ENCODE results near the gene ACD. TPM values are rescaled to one million over a fixed set of nuclear protein-coding genes. Genes with fewer than 3 reads are reported as not detected.

ACD gene
- total RNA-seq, 2 donors from 2014 or later, result 16.9 to 20.4 TPM

DNA sequence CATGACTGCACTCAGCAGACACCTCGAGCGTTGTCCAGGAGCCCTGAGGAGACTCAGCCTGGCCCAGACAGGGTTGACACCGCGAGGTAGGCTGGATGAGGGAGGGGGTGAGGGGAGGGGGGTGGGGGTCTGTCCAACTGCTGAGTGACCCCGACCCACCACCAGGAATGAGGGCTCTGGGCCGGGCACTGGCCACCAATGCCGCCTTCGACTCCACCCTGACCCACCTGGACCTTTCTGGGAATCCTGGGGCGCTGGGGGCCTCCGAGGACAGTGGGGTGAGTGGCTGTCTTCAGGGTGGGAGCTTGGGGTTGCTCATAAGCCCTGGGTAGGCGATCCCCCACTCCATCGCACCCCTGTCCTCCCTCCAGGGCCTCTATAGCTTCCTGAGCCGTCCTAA, 12.4 kb downstream of the ACD start:
- no peak overlapping the region for H3K4me3 ChIP-seq
- no peak overlapping the region for H3K27ac ChIP-seq
- no peak for TF ChIP-seq CTCF (IDR thresholded peaks at IDR 0.05)
- ATAC-seq (ENCODE audit: insufficient number of reproducible peaks, low FRiP score, low read depth) (no peak), DNase-seq (ENCODE audit: low spot score) (no peak)
- H3K27me3 ChIP-seq (replicated peaks; ENCODE audit: insufficient read depth), result peaks cover 6% of the 10 kb centered on the region
- H3K9me3 ChIP-seq, result no peaks in the 10 kb centered on the region
- H3K4me1 ChIP-seq (ENCODE audit: control insufficient read depth in 1 of 2, low read depth in 2 of 2), result peaks cover 0 to 10% of the 10 kb centered on the region in 2 donors
- no peaks in the 10 kb centered on the region for H3K36me3 ChIP-seq

GRCh38 chr16:67647111-67647651, 12.9 kb downstream of the ACD start:
- H3K27me3 ChIP-seq (replicated peaks; ENCODE audit: insufficient read depth), result peaks cover 6% of the 10 kb centered on the region
- H3K27ac ChIP-seq, result no peak overlapping the region
- H3K36me3 ChIP-seq, result no peaks in the 10 kb centered on the region
- no peak overlapping the region for H3K4me3 ChIP-seq
- peaks cover 4 to 15% of the 10 kb centered on the region in 2 donors for H3K4me1 ChIP-seq (ENCODE audit: control insufficient read depth in 1 of 2, low read depth in 2 of 2)
- DNase-seq (ENCODE audit: low spot score) (no peak), ATAC-seq (ENCODE audit: insufficient number of reproducible peaks, low FRiP score, low read depth) (no peak)
- no peaks in the 10 kb centered on the region for H3K9me3 ChIP-seq
- TF ChIP-seq CTCF (IDR thresholded peaks at IDR 0.05), result no peak

DNA sequence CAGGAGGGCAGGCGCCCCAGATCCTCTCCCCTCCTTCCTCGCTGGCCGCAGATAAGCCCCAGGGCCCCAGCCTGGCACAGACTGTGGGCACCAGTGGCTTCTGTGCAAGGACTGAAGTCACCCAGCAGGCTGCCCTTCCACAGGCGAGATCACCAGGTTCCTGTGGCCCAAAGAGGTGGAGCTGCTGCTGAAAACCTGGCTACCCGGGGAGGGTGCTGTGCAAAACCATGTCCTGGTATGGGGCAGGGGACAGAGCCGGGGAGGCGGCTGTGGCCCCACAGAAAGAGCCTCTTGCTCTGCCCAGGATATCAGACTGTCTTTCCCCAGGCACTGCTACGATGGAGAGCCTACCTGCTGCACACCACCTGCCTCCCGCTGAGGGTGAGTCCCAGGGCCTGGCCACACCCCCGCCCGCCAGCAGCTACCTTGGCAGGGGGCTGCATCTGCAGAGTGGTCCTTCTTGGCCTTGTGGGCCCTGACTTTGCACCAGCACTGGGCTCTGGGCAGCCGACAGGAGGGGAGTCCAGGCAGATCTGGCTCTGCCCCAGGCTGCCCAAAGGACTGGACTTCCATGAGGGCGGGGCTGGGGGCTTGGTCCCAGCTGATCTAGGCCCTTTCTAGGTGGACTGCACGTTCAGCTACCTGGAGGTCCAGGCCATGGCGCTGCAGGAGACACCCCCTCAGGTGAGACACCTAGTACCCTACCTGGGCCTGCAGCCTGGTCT, 14.5 kb downstream of the ACD start:
- H3K9me3 ChIP-seq, result no peaks in the 10 kb centered on the region
- H3K27ac ChIP-seq, result no peak overlapping the region
- peak overlapping the region; percentile 61 for H3K4me3 ChIP-seq
- peaks cover 10 to 23% of the 10 kb centered on the region in 2 donors for H3K4me1 ChIP-seq (ENCODE audit: control insufficient read depth in 1 of 2, low read depth in 2 of 2)
- DNase-seq (ENCODE audit: low spot score), result no peak
- no peak for ATAC-seq (ENCODE audit: insufficient number of reproducible peaks, low FRiP score, low read depth)
- no peak for TF ChIP-seq CTCF (IDR thresholded peaks at IDR 0.05)
- H3K36me3 ChIP-seq, result no peaks in the 10 kb centered on the region
- no peaks in the 10 kb centered on the region for H3K27me3 ChIP-seq (replicated peaks; ENCODE audit: insufficient read depth)

GRCh38 chr16:67644038-67644437, 16.0 kb downstream of the ACD start:
- Histone ChIP-seq H3K27ac (no peak overlapping the region), H3K27me3 (replicated peaks; ENCODE audit: insufficient read depth) (no peaks in the 10 kb centered on the region), H3K36me3 (no peaks in the 10 kb centered on the region), H3K4me1 (ENCODE audit: control insufficient read depth in 1 of 2, low read depth in 2 of 2) (peaks cover 10 to 15% of the 10 kb centered on the region in 2 donors), H3K4me3 (no peak overlapping the region), H3K9me3 (no peaks in the 10 kb centered on the region)
- no peak for TF ChIP-seq CTCF (IDR thresholded peaks at IDR 0.05)
- DNase-seq (ENCODE audit: low spot score) (no peak), ATAC-seq (ENCODE audit: insufficient number of reproducible peaks, low FRiP score, low read depth) (no peak)

DNA sequence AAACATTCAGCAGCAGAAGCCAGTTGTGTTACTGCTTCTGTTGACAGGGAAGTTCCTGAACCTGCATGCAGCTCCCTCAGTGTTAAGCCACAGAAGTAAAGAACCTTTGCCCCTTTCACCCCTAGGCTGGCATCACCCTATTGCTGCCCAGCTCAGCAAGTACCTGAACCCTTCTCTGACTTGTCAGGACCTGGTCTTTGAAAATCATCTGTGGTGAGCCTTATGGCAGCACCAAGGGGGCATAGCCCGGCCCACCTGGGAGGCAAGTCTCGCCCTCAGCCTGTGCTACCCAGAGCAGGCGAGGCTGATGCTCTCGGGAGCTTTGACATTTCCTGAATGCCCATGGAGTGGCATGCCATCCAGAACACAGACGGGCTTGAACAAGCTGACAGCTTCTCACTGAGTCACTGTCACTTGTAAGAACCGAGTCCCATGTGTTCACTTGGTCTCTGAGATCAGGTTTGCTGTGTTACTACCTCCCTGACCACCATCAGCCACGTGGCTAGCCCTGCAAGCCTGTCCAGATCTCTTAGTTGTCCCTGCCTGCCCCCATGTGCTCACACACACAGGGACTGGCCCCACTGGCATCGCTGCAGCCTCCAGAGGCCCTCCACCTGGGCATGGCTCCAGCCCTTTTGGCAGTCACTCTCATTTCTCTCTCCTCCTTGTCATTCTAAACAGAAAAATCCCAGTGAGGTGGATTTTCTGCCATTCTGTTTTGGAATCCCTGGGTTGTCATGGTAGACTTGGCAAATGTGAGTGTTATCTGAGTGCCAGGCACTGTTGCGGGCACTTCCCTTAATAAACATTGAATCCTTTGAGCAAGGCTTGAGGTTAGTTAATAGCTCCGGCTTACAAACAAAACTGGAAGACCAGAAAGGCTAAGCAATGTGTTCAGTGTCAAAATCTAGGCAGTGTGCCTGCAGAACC, 18.0 kb downstream of the ACD start:
- Histone ChIP-seq H3K36me3 (peaks cover 19% of the 10 kb centered on the region), H3K27ac (peak overlapping the region in 1 of 2 donors; percentile 15), H3K9me3 (no peaks in the 10 kb centered on the region), H3K4me1 (ENCODE audit: control insufficient read depth in 1 of 2, low read depth in 2 of 2) (peaks cover 10 to 15% of the 10 kb centered on the region in 2 donors), H3K4me3 (no peak overlapping the region), H3K27me3 (replicated peaks; ENCODE audit: insufficient read depth) (no peaks in the 10 kb centered on the region)
- peak; percentile 53 for ATAC-seq (ENCODE audit: insufficient number of reproducible peaks, low FRiP score, low read depth)
- TF ChIP-seq CTCF (IDR thresholded peaks at IDR 0.05), result no peak
- no peak for DNase-seq (ENCODE audit: low spot score)

All from thoracic aorta (tissue), 2 donors.